K562 (cell line): Measurements from ENCODE around the gene STAM2. TPM values are rescaled to one million over a fixed set of nuclear protein-coding genes. Genes with fewer than 3 reads are reported as not detected.

Source experiments
- ATAC-seq: fragments of 200-7000 bp; cut with Tn5 transposase; 3 replicates; pipeline ENCODE4 v1.9.1; 2020; ENCODE audit warnings: moderate library complexity
- BruUV-seq: library from RNA; stranded (reverse); fragments of 400-500 nt; replicated peaks from 2 replicates; lab custom pipeline; 2021; lab: Mats Ljungman, UMichigan
- CTCF ChIA-PET: fragments of 300-600 bp; formaldehyde crosslinking; extraction: SDS; loops from one replicate; lab custom pipeline; 2021; ENCODE audit warnings: low intra/inter-chr PET ratio; lab: Yijun Ruan, JAX
- POLR2A ChIA-PET: fragments of 300-600, 350-650 bp; sonication (Branson Sonifier 250); formaldehyde crosslinking; extraction: SDS; loops from one replicate; lab custom pipeline; 2021; ENCODE audit warnings: antibody characterized with exemption, inconsistent platforms; lab: Yijun Ruan, JAX
- DNase-seq, 4 experiments: peaks; one replicate each; pipeline versions ENCODE4 v3.0.0 to v3.0.0-alpha.2; 2011 to 2018; ENCODE audit warnings: low spot score in 3 of 4, mixed read lengths in 3 of 4; ENCODE audit errors: extremely low read depth in 1 of 4
- FAIRE-seq: peaks from 2 replicates; lab custom pipeline; 2011; peaks lifted over from hg19 to GRCh38; lab: Jason Lieb, UNC
- H2AFZ ChIP-seq: 2 replicates; pipeline ENCODE4 v1.6.0; 2011; ENCODE audit warnings: low read depth, low read length, control low read depth, inconsistent platforms
- H3K27ac ChIP-seq: fragments of 200-600 bp; 3 replicates; pipeline ENCODE4 v1.8.0; 2011; ENCODE audit warnings: low read depth, mild to moderate bottlenecking, control low read depth, inconsistent platforms, low read length, moderate library complexity, mixed read lengths; ENCODE audit errors: extremely low read depth
- H3K27me3 ChIP-seq, 2 experiments: fragments of 300-600 bp in 1 of 2; 2 replicates in 1 of 2; 3 replicates in 1 of 2; pipeline versions ENCODE4 v1.6.0 to v1.8.0; 2011; ENCODE audit warnings: inconsistent platforms in 2 of 2, low read length in 2 of 2, mild to moderate bottlenecking in 1 of 2, mixed read lengths in 1 of 2, moderate library complexity in 1 of 2; ENCODE audit not compliant: control insufficient read depth in 2 of 2, insufficient read depth in 2 of 2
- H3K36me3 ChIP-seq: fragments of 300-600 bp; 3 replicates; pipeline ENCODE4 v1.8.0; 2011; ENCODE audit warnings: mild to moderate bottlenecking, low read length, inconsistent platforms; ENCODE audit not compliant: control insufficient read depth, insufficient read depth
- H3K4me1 ChIP-seq, 2 experiments: fragments of 200-600 bp in 1 of 2; replicated peaks in 1 of 2; 2 replicates in 1 of 2; 3 replicates in 1 of 2; pipeline versions ENCODE4 v1.5.1 to v1.8.0; 2011; ENCODE audit warnings: inconsistent platforms in 2 of 2, low read length in 2 of 2, mild to moderate bottlenecking in 1 of 2, mixed read lengths in 1 of 2, moderate library complexity in 1 of 2; ENCODE audit not compliant: control insufficient read depth in 2 of 2, insufficient read depth in 2 of 2
- H3K4me2 ChIP-seq: 2 replicates; pipeline ENCODE4 v1.6.1; 2011; ENCODE audit warnings: low read length, control low read depth, inconsistent platforms, mixed read lengths; ENCODE audit not compliant: insufficient read depth
- H3K4me3 ChIP-seq: fragments of 200-600 bp; sonication (generic), shearing (Covaris generic); 2 replicates; pipeline ENCODE4 v1.5.1; 2016; ENCODE audit warnings: control low read depth, inconsistent platforms
- H3K79me2 ChIP-seq: fragments of 200-600 bp; 3 replicates; pipeline ENCODE4 v1.8.0; 2011; ENCODE audit warnings: low read length, inconsistent platforms; ENCODE audit not compliant: control insufficient read depth, insufficient read depth
- H3K9ac ChIP-seq, 2 experiments: 2 replicates each; pipeline versions ENCODE4 v1.6.0 to v1.6.1; 2011; ENCODE audit warnings: low read depth in 2 of 2, low read length in 2 of 2, control low read depth in 1 of 2, inconsistent platforms in 1 of 2, mild to moderate bottlenecking in 1 of 2, mixed read lengths in 1 of 2; ENCODE audit not compliant: insufficient read depth in 1 of 2
- H3K9me1 ChIP-seq: one replicate; pipeline ENCODE4 v1.6.0; 2011; ENCODE audit warnings: inconsistent platforms, mild to moderate bottlenecking, low read length, moderate library complexity; ENCODE audit not compliant: control insufficient read depth, insufficient read depth
- H3K9me3 ChIP-seq: replicated peaks from 2 replicates; pipeline ENCODE4 v1.5.1; 2011; ENCODE audit warnings: low read depth, low read length, inconsistent platforms; ENCODE audit not compliant: control insufficient read depth, insufficient read depth
- H4K20me1 ChIP-seq: replicated peaks from 2 replicates; pipeline ENCODE4 v1.6.1; 2011; ENCODE audit warnings: low read length, inconsistent platforms, mixed read lengths; ENCODE audit not compliant: control insufficient read depth, insufficient read depth
- C11orf30 ChIP-seq: fragments of 450-650 bp; IDR thresholded peaks from 2 replicates; pipeline ENCODE4 v1.6.1; 2016; ENCODE audit warnings: low read depth, mild to moderate bottlenecking
- E2F1 ChIP-seq: sonication (generic); formaldehyde crosslinking; IDR thresholded peaks from 2 replicates; pipeline ENCODE4 v1.8.1; 2023; ENCODE audit warnings: mild to moderate bottlenecking, missing genetic modification reagents, moderate library complexity
- ELF2 ChIP-seq: fragments of 250-450 bp; sonication (Bioruptor Pico); IDR thresholded peaks from 2 replicates; pipeline ENCODE4 v1.5.0; 2021; ENCODE audit warnings: mild to moderate bottlenecking
- FOXK1 ChIP-seq: sonication (generic); formaldehyde crosslinking; IDR thresholded peaks from 2 replicates; pipeline ENCODE4 v1.8.0; 2022; ENCODE audit warnings: missing genetic modification reagents, mild to moderate bottlenecking, borderline replicate concordance
- FOXM1 ChIP-seq, 2 experiments: fragments of 450-650 bp in 1 of 2; sonication (generic) in 1 of 2; formaldehyde crosslinking in 1 of 2; IDR thresholded peaks; 2 replicates each; pipeline versions ENCODE4 v1.6.1 to v1.9.0; 2017 to 2022; ENCODE audit warnings: low read depth in 2 of 2, mild to moderate bottlenecking in 2 of 2, missing genetic modification reagents in 1 of 2, moderate library complexity in 1 of 2
- GMEB1 ChIP-seq: fragments of 250-450 bp; sonication (Bioruptor Pico); IDR thresholded peaks from 2 replicates; pipeline ENCODE4 v1.4.0; 2020; ENCODE audit warnings: mild to moderate bottlenecking
- KLF16 ChIP-seq: IDR thresholded peaks from 2 replicates; pipeline ENCODE4 v1.6.1; 2016; ENCODE audit warnings: antibody characterized with exemption
- MAFF ChIP-seq: IDR thresholded peaks from 2 replicates; pipeline ENCODE4 v1.6.1; 2012; ENCODE audit warnings: low read length, improper control_type of control experiment
- MAFG ChIP-seq: fragments of 450-650 bp; conservative IDR thresholded peaks from 2 replicates; pipeline ENCODE4 v1.6.1; 2016; ENCODE audit warnings: missing genetic modification characterization, missing compliant biosample characterization
- MAFK ChIP-seq: IDR thresholded peaks from 2 replicates; pipeline ENCODE4 v1.6.1; 2011; ENCODE audit warnings: low read length, improper control_type of control experiment
- NCOA2 ChIP-seq, 2 experiments: fragments of 450-650 bp; IDR thresholded peaks; 2 replicates each; pipeline ENCODE4 v1.6.1; 2018; ENCODE audit warnings: mild to moderate bottlenecking in 2 of 2, moderate library complexity in 1 of 2; ENCODE audit not compliant: partially characterized antibody in 2 of 2
- TAF9B ChIP-seq: fragments of 450-650 bp; IDR thresholded peaks from 2 replicates; pipeline ENCODE4 v1.6.1; 2018; ENCODE audit warnings: mild to moderate bottlenecking; ENCODE audit not compliant: partially characterized antibody
- ZNF316 ChIP-seq: fragments of 450-650 bp; IDR thresholded peaks from 2 replicates; pipeline ENCODE4 v1.6.1; 2016
- ZNF57 ChIP-seq: fragments of 450-650 bp; formaldehyde crosslinking; IDR thresholded peaks from 2 replicates; pipeline ENCODE4 v1.4.0; 2020; ENCODE audit warnings: mild to moderate bottlenecking, moderate library complexity
- ZNF764 ChIP-seq: fragments of 250-450 bp; sonication (Bioruptor Pico); IDR thresholded peaks from 2 replicates; pipeline ENCODE4 v1.4.0; 2020; ENCODE audit warnings: low read depth, mild to moderate bottlenecking, moderate library complexity
- WGBS: fragments of 100-300 bp; shearing (Covaris generic); methylation state at CpG from one replicate; pipeline ENCODE4 v1.1.6; 2016; ENCODE audit warnings: low coverage, mixed read lengths; ENCODE audit not compliant: insufficient coverage; ENCODE audit errors: missing lambda C conversion rate; 5-methylcytosine and 5-hydroxymethylcytosine counted together
- in situ Hi-C: fragments of 300-500 bp; cut with MboI; formaldehyde crosslinking; loops from 4 replicates; pipeline ENCODE4 v1.15.0; 2018; ENCODE audit warnings: inconsistent platforms, mixed read lengths
- intact Hi-C: fragments of 100-400 bp; cut with micrococcal nuclease; formaldehyde crosslinking; loops from 2 replicates; pipeline ENCODE4 v1.14.2; 2022
- polyA plus RNA-seq, 8 experiments: library from polyadenylated mRNA; depleted of rRNA in 4 of 8; stranded (reverse) in 5 of 8; unstranded in 3 of 8; fragments of >200 nt; fragmentation: Nextera tagmentation in 2 of 8; fragmentation: Illumina TruSeq in 1 of 8; extraction: Ambion mirVana in 2 of 8; extraction: Trizol in 1 of 8; gene quantifications; 2 replicates each; pipeline versions ENCODE4 v1.2.1 to v1.2.3, GENCODE V29; 2011 to 2014; ENCODE audit warnings: inconsistent platforms in 1 of 8, missing spikeins in 1 of 8
- total RNA-seq, 7 experiments: library from RNA; depleted of rRNA in 6 of 7; stranded (reverse); fragments of >200 nt in 6 of 7; fragmentation: Illumina TruSeq in 2 of 7; extraction: Trizol in 2 of 7; gene quantifications; 2 replicates each; pipeline versions ENCODE4 v1.2.1 to v1.2.3, GENCODE V29; 2011 to 2021; ENCODE audit warnings: low replicate concordance in 1 of 7

The STAM2 gene
- total and polyA plus RNA-seq, 9 of the 15 experiments (the other 6 are each of a cell fraction or from before 2014, with no cell fraction given), result 4.5 to 13.9 (median 8.7) TPM

- no peak overlapping the region for H3K4me3 ChIP-seq
- BruUV-seq, result no TSS peak
- ChIA-PET CTCF (interaction anchor here (0.7 kb wide), 1 partner anchor 79 kb away, joined by 3 read pairs; no protein-coding TSS in a partner anchor), POLR2A (interaction anchor here (0.7 to 1.1 kb wide), 2 partner anchors 9 to 538 kb away, joined by 3 read pairs; no protein-coding TSS in a partner anchor)
- no peak for FAIRE-seq
- DNase-seq, result no peak
- H3K27ac ChIP-seq, result no peak overlapping the region
- H4K20me1 ChIP-seq, result no peaks in the 10 kb centered on the region
- no peaks in the 10 kb centered on the region for H3K36me3 ChIP-seq
- no peak overlapping the region for H2AFZ ChIP-seq
- no peaks in the 10 kb centered on the region for H3K9me3 ChIP-seq
- H3K4me1 ChIP-seq, result no peaks in the 10 kb centered on the region
- H3K79me2 ChIP-seq, result no peaks in the 10 kb centered on the region
- WGBS, result 0% methylated on average over 4 of the region's 4 CpGs
- no peak for ATAC-seq
- peaks cover 7 to 9% of the 10 kb centered on the region in 2 experiments; a peak in 4 of 5 replicates for H3K27me3 ChIP-seq
- in situ Hi-C loops (no loop called here), intact Hi-C loops (no loop called here)
- H3K9me1 ChIP-seq, result no peaks in the 10 kb centered on the region
- H3K9ac ChIP-seq, result no peak overlapping the region
- TF ChIP-seq MAFK (peak; percentile 30; the same call in 1 of the 2 replicates), TAF9B (no peak), FOXK1 (CRISPR knock-in tag) (no peak), KLF16 (no peak), ZNF57 (CRISPR knock-in tag) (no peak), ELF2 (CRISPR knock-in tag) (no peak), GMEB1 (CRISPR knock-in tag) (no peak), ZNF316 (peak; percentile 85), C11orf30 (peak; percentile 66; the same call in 1 of the 2 replicates), FOXM1 (IDR thresholded peaks at IDR 0.05; ENCODE audit: low read depth) (no peak), FOXM1 (CRISPR knock-in tag; IDR thresholded peaks at IDR 0.05; ENCODE audit: low read depth) (no peak), MAFG (tag) (peak; percentile 66), MAFF (peak; percentile 60), NCOA2 (IDR thresholded peaks at IDR 0.05; ENCODE audit: partially characterized antibody in 2 of 2) (no peak), ZNF764 (CRISPR knock-in tag) (no peak), E2F1 (CRISPR knock-in tag) (no peak)
- no peak overlapping the region for H3K4me2 ChIP-seq
These were observed 69.1 kb downstream of the STAM2 start for GRCh38 chr2:152106464-152106863.
